ENCODE results near the gene NEGR1.

GRCh38 chr1:72284348-72285073 is 2.2 kb upstream of the NEGR1 start:
- TF ChIP-seq POLR2A (IDR thresholded peaks at IDR 0.05) (no peak), CTCF (IDR thresholded peaks at IDR 0.05) (no peak), EP300 (IDR thresholded peaks at IDR 0.05) (no peak)

Data from ovary (tissue), 3 donors.